MM.1S (cell line): Measurements from ENCODE around the gene SSC5D.

Source experiments
- EZH2 ChIP-seq: fragments of 300-600 bp; sonication (generic); optimal IDR thresholded peaks from 2 replicates; pipeline ENCODE3; 2017; ENCODE audit warnings: low read depth, mild to moderate bottlenecking, antibody characterized with exemption, low read length, mixed read lengths
- EZH2phosphoT487 ChIP-seq: fragments of 300-600 bp; sonication (generic); IDR thresholded peaks from 2 replicates; pipeline ENCODE4 v1.6.1; 2018; ENCODE audit warnings: antibody characterized with exemption, low read length
- TF ChIP-seq, protein P1 (sequence below): fragments of 300-600 bp; sonication (generic); IDR thresholded peaks from 2 replicates; pipeline ENCODE4 v1.5.1; 2016; ENCODE audit warnings: antibody characterized with exemption, low read length, mixed read lengths

DNA sequence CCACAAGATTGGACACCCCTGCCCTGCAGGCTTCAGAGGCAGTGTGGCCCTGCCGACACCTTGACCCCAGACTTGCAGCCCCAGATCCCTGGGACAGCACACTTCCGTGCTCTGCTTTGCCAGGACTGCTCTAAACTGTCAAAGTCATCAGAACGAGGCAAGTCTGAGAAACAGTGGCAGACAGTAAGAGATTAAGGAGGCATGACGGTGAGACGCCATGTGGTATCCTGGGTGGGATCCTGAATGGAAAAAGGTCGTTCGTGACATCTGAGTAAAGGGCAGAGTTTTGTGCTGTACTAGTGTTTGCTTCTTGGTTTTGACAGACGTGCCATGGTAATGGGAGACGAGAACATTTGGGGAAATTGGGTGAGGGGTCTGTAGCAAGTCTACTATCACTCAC is 78.6 kb downstream of the SSC5D start:
- TF ChIP-seq, protein P1, sequence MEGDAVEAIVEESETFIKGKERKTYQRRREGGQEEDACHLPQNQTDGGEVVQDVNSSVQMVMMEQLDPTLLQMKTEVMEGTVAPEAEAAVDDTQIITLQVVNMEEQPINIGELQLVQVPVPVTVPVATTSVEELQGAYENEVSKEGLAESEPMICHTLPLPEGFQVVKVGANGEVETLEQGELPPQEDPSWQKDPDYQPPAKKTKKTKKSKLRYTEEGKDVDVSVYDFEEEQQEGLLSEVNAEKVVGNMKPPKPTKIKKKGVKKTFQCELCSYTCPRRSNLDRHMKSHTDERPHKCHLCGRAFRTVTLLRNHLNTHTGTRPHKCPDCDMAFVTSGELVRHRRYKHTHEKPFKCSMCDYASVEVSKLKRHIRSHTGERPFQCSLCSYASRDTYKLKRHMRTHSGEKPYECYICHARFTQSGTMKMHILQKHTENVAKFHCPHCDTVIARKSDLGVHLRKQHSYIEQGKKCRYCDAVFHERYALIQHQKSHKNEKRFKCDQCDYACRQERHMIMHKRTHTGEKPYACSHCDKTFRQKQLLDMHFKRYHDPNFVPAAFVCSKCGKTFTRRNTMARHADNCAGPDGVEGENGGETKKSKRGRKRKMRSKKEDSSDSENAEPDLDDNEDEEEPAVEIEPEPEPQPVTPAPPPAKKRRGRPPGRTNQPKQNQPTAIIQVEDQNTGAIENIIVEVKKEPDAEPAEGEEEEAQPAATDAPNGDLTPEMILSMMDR, result no peak
- TF ChIP-seq EZH2 (no peak), EZH2phosphoT487 (no peak)
